ENCODE measurements around the gene TSFM.

TSFM gene

GRCh38 chr12:57777367-57777766, 5.2 kb upstream of the TSFM start:
- peaks cover 16% of the 10 kb centered on the region for H3K36me3 Mint-ChIP-seq

GRCh38 chr12:57777911-57778310, 4.7 kb upstream of the TSFM start:
- Mint-ChIP-seq H3K9me3 (no peaks in the 10 kb centered on the region), H3K4me3 (no peak overlapping the region), H3K36me3 (peaks cover 22% of the 10 kb centered on the region), H3K4me1 (peaks cover 43% of the 10 kb centered on the region), H3K27ac (no peak overlapping the region)
- ATAC-seq (no peak), DNase-seq (ENCODE audit: low spot score in 2 of 2) (no peak)

More at GRCh38 chr12:57777367-57777766, 5.2 kb upstream of the TSFM start:
- peaks cover 41% of the 10 kb centered on the region for H3K4me1 Mint-ChIP-seq
- DNase-seq (ENCODE audit: low spot score in 2 of 2) = no peak
- H3K27ac Mint-ChIP-seq = no peak overlapping the region
- ATAC-seq = no peak
- H3K4me3 Mint-ChIP-seq = no peak overlapping the region
- no peaks in the 10 kb centered on the region for H3K9me3 Mint-ChIP-seq

- H3K9me3 Mint-ChIP-seq = no peaks in the 10 kb centered on the region
- H3K36me3 Mint-ChIP-seq = peaks cover 37% of the 10 kb centered on the region
- ATAC-seq (no peak), DNase-seq (ENCODE audit: low spot score in 2 of 2) (no peak)
- peak overlapping the region; percentile 95 for H3K27ac Mint-ChIP-seq
- no peak overlapping the region for H3K4me3 Mint-ChIP-seq
- peaks cover 49% of the 10 kb centered on the region for H3K4me1 Mint-ChIP-seq
Observed at GRCh38 chr12:57779736-57780135, 2.9 kb upstream of the TSFM start.

- H3K9me3 Mint-ChIP-seq = no peaks in the 10 kb centered on the region
- peak overlapping the region; percentile 95 for H3K27ac Mint-ChIP-seq
- H3K4me1 Mint-ChIP-seq = peaks cover 49% of the 10 kb centered on the region
- no peak overlapping the region for H3K4me3 Mint-ChIP-seq
- H3K36me3 Mint-ChIP-seq = peaks cover 43% of the 10 kb centered on the region
- no peak for ATAC-seq
- no peak for DNase-seq (ENCODE audit: low spot score in 2 of 2)
Observed at GRCh38 chr12:57780284-57780897, 2.2 kb upstream of the TSFM start.

- Mint-ChIP-seq H3K27ac (peak overlapping the region; percentile 95), H3K4me1 (peaks cover 45% of the 10 kb centered on the region), H3K9me3 (no peaks in the 10 kb centered on the region), H3K4me3 (peak overlapping the region; percentile 99), H3K36me3 (peaks cover 43% of the 10 kb centered on the region)
- ATAC-seq (no peak), DNase-seq (ENCODE audit: low spot score in 2 of 2) (no peak)
Observed at GRCh38 chr12:57781244-57781643, 1.3 kb upstream of the TSFM start.

GRCh38 chr12:57781801-57782200, 786 bp upstream of the TSFM start:
- H3K9me3 Mint-ChIP-seq = no peaks in the 10 kb centered on the region
- peaks cover 45% of the 10 kb centered on the region for H3K4me1 Mint-ChIP-seq
- H3K27ac Mint-ChIP-seq = peak overlapping the region; percentile 95
- DNase-seq (ENCODE audit: low spot score in 2 of 2) = no peak
- peak overlapping the region; percentile 99 for H3K4me3 Mint-ChIP-seq
- no peak for ATAC-seq
- peaks cover 49% of the 10 kb centered on the region for H3K36me3 Mint-ChIP-seq

- DNase-seq (ENCODE audit: low spot score in 2 of 2) (no peak), ATAC-seq (no peak)
- Mint-ChIP-seq H3K9me3 (no peaks in the 10 kb centered on the region), H3K4me1 (peaks cover 45% of the 10 kb centered on the region), H3K36me3 (peaks cover 49% of the 10 kb centered on the region), H3K27ac (peak overlapping the region; percentile 95), H3K4me3 (peak overlapping the region; percentile 99)
Observed at GRCh38 chr12:57782243-57782607, 362 bp upstream of the TSFM start.

- no peaks in the 10 kb centered on the region for H3K9me3 Mint-ChIP-seq
- H3K27ac Mint-ChIP-seq = peak overlapping the region; percentile 95
Observed at GRCh38 chr12:57783466-57783801, 847 bp downstream of the TSFM start.

GRCh38 chr12:57783861-57784260, 1.3 kb downstream of the TSFM start:
- peaks cover 45% of the 10 kb centered on the region for H3K4me1 Mint-ChIP-seq
- DNase-seq (ENCODE audit: low spot score in 2 of 2) = no peak
- H3K9me3 Mint-ChIP-seq = no peaks in the 10 kb centered on the region
- peak overlapping the region; percentile 99 for H3K4me3 Mint-ChIP-seq
- no peak for ATAC-seq
- no peak overlapping the region for H3K27ac Mint-ChIP-seq
- peaks cover 63% of the 10 kb centered on the region for H3K36me3 Mint-ChIP-seq

More at GRCh38 chr12:57783466-57783801, 847 bp downstream of the TSFM start:
- peaks cover 45% of the 10 kb centered on the region for H3K4me1 Mint-ChIP-seq
- H3K36me3 Mint-ChIP-seq = peaks cover 58% of the 10 kb centered on the region
- H3K4me3 Mint-ChIP-seq = peak overlapping the region; percentile 99
- ATAC-seq (no peak), DNase-seq (ENCODE audit: low spot score in 2 of 2) (no peak)

- Mint-ChIP-seq H3K27ac (peak overlapping the region; percentile 43), H3K36me3 (peaks cover 96% of the 10 kb centered on the region), H3K9me3 (no peaks in the 10 kb centered on the region), H3K4me3 (no peak overlapping the region), H3K4me1 (peaks cover 23% of the 10 kb centered on the region)
- DNase-seq (ENCODE audit: low spot score in 2 of 2) = no peak
- no peak for ATAC-seq
Observed at GRCh38 chr12:57793920-57794319, 11.3 kb downstream of the TSFM start.

- Mint-ChIP-seq H3K36me3 (peaks cover 90% of the 10 kb centered on the region), H3K9me3 (no peaks in the 10 kb centered on the region), H3K4me1 (peaks cover 23% of the 10 kb centered on the region), H3K27ac (no peak overlapping the region), H3K4me3 (no peak overlapping the region)
- DNase-seq (ENCODE audit: low spot score in 2 of 2) (no peak), ATAC-seq (peak; percentile 57)
Observed at GRCh38 chr12:57795354-57795753, 12.8 kb downstream of the TSFM start.

- Mint-ChIP-seq H3K9me3 (no peaks in the 10 kb centered on the region), H3K27ac (peak overlapping the region; percentile 50), H3K4me1 (peaks cover 18% of the 10 kb centered on the region), H3K36me3 (peaks cover 82% of the 10 kb centered on the region), H3K4me3 (no peak overlapping the region)
- ATAC-seq = no peak
- no peak for DNase-seq (ENCODE audit: low spot score in 2 of 2)
Observed at GRCh38 chr12:57796996-57797395, 14.4 kb downstream of the TSFM start.

GRCh38 chr12:57797933-57798332, 15.3 kb downstream of the TSFM start:
- Mint-ChIP-seq H3K27ac (peak overlapping the region; percentile 7), H3K4me3 (no peak overlapping the region), H3K36me3 (peaks cover 73% of the 10 kb centered on the region), H3K9me3 (no peaks in the 10 kb centered on the region), H3K4me1 (peaks cover 24% of the 10 kb centered on the region)
- ATAC-seq (no peak), DNase-seq (ENCODE audit: low spot score in 2 of 2) (no peak)

GRCh38 chr12:57800965-57801364, 18.4 kb downstream of the TSFM start:
- no peaks in the 10 kb centered on the region for H3K9me3 Mint-ChIP-seq
- no peak overlapping the region for H3K4me3 Mint-ChIP-seq
- H3K36me3 Mint-ChIP-seq = peaks cover 50% of the 10 kb centered on the region
- peaks cover 8% of the 10 kb centered on the region for H3K4me1 Mint-ChIP-seq
- no peak for DNase-seq (ENCODE audit: low spot score in 2 of 2)
- peak overlapping the region; percentile 29 for H3K27ac Mint-ChIP-seq
- ATAC-seq = no peak

GRCh38 chr12:57802607-57803006, 20.0 kb downstream of the TSFM start:
- Mint-ChIP-seq H3K27ac (peak overlapping the region; percentile 21), H3K4me3 (no peak overlapping the region), H3K36me3 (peaks cover 40% of the 10 kb centered on the region), H3K4me1 (peaks cover 6% of the 10 kb centered on the region), H3K9me3 (no peaks in the 10 kb centered on the region)
- ATAC-seq (peak; percentile 55), DNase-seq (ENCODE audit: low spot score in 2 of 2) (no peak)

- Mint-ChIP-seq H3K36me3 (peaks cover 34% of the 10 kb centered on the region), H3K27ac (no peak overlapping the region), H3K4me3 (no peak overlapping the region), H3K9me3 (no peaks in the 10 kb centered on the region), H3K4me1 (peaks cover 6% of the 10 kb centered on the region)
- DNase-seq (ENCODE audit: low spot score in 2 of 2) (no peak), ATAC-seq (peak; percentile 24)
Observed at GRCh38 chr12:57803319-57803893, 20.8 kb downstream of the TSFM start.
